Panc1 (cell line): Measurements from ENCODE around the gene TLDC2. TPM values are rescaled to one million over a fixed set of nuclear protein-coding genes. Genes with fewer than 3 reads are reported as not detected.
"Not testable (repeated sequence)": the region's sequence is repeated elsewhere in the genome, so short reads cannot be mapped to it uniquely, and the experiment has no call there.

Source experiments
- ATAC-seq: fragments of 200-7000 bp; cut with Tn5 transposase; 2 replicates; pipeline ENCODE4 v1.9.1; 2020; ENCODE audit warnings: mild to moderate bottlenecking, moderate library complexity
- BruUV-seq: library from RNA; stranded (reverse); fragments of 400-500 nt; replicated peaks from 2 replicates; lab custom pipeline; 2021; lab: Mats Ljungman, UMichigan
- CTCF ChIA-PET: fragments of 300-600 bp; sonication (Branson Sonifier 250); formaldehyde crosslinking; loops from one replicate; lab custom pipeline; 2022; ENCODE audit warnings: antibody characterized with exemption; lab: Charles Lee
- POLR2A ChIA-PET: fragments of 300-600 bp; sonication (Branson Sonifier 250); formaldehyde crosslinking; loops from one replicate; lab custom pipeline; 2022; ENCODE audit warnings: antibody characterized with exemption; lab: Charles Lee
- DNase-seq: peaks from one replicate; pipeline ENCODE4 v3.0.0-alpha.2; 2010; ENCODE audit warnings: low read depth, low spot score
- H3K27ac ChIP-seq: 2 replicates; pipeline ENCODE4 v1.5.1; 2011; ENCODE audit warnings: mild to moderate bottlenecking, low read length, inconsistent platforms
- H3K27me3 ChIP-seq: fragments of 200-500 bp; sonication (Bioruptor generic); 2 replicates; pipeline ENCODE4 v1.6.0; 2014; ENCODE audit warnings: low read length, inconsistent platforms; ENCODE audit not compliant: control insufficient read depth, insufficient read depth
- H3K36me3 ChIP-seq: fragments of 200-500 bp; sonication (Bioruptor generic); 2 replicates; pipeline ENCODE4 v1.5.1; 2014; ENCODE audit warnings: inconsistent platforms, mild to moderate bottlenecking, low read length, moderate library complexity; ENCODE audit not compliant: control insufficient read depth, insufficient read depth
- H3K4me1 ChIP-seq: 2 replicates; pipeline ENCODE4 v1.5.1; 2011; ENCODE audit warnings: inconsistent platforms, mild to moderate bottlenecking, low read length, moderate library complexity; ENCODE audit not compliant: control insufficient read depth, insufficient read depth
- H3K4me3 ChIP-seq, 2 experiments: 2 replicates each; pipeline ENCODE4 v1.5.1; 2011 to 2012; ENCODE audit warnings: low read depth in 2 of 2, low read length in 2 of 2, mild to moderate bottlenecking in 2 of 2, inconsistent platforms in 1 of 2, moderate library complexity in 1 of 2
- H3K9me3 ChIP-seq: fragments of 200-500 bp; sonication (Bioruptor generic); 2 replicates; pipeline ENCODE4 v1.5.1; 2014; ENCODE audit warnings: low read depth, mild to moderate bottlenecking, inconsistent platforms, low read length, moderate library complexity; ENCODE audit not compliant: control insufficient read depth, insufficient read depth
- POLR2AphosphoS5 ChIP-seq: IDR thresholded peaks from 2 replicates; pipeline ENCODE4 v1.6.1; 2012; ENCODE audit warnings: mild to moderate bottlenecking, low read depth, low read length, moderate library complexity
- SIN3A ChIP-seq: IDR thresholded peaks from 2 replicates; pipeline ENCODE4 v1.6.1; 2012; ENCODE audit warnings: low read depth, mild to moderate bottlenecking, low read length, moderate library complexity, borderline replicate concordance; ENCODE audit not compliant: insufficient read depth
- TCF7L2 ChIP-seq: IDR thresholded peaks from 2 replicates; pipeline ENCODE4 v1.6.1; 2011; ENCODE audit warnings: mild to moderate bottlenecking, low read depth, low read length, inconsistent platforms
- in situ Hi-C: cut with HindIII; loops from 2 replicates; pipeline ENCODE4 v1.10.0; 2016; ENCODE audit warnings: low sequenced_read_pairs, low pct_unique_long_range_greater_than_20kb
- intact Hi-C: fragments of 100-400 bp; cut with micrococcal nuclease; formaldehyde crosslinking; loops from one replicate; pipeline ENCODE4 v1.10.0; 2022; ENCODE audit not compliant: unreplicated experiment
- total RNA-seq: library from RNA; stranded (reverse); gene quantifications from one replicate; pipeline ENCODE4 v1.2.1, GENCODE V29; 2021; ENCODE audit not compliant: unreplicated experiment
- TF ChIP-seq, protein P1 (sequence below), 2 experiments: IDR thresholded peaks; 2 replicates each; pipeline ENCODE4 v1.6.1; 2011 to 2012; ENCODE audit warnings: low read depth in 2 of 2, control low read depth in 1 of 2, low read length in 1 of 2, mild to moderate bottlenecking in 1 of 2, moderate library complexity in 1 of 2; ENCODE audit not compliant: insufficient read depth in 1 of 2
- TF ChIP-seq, protein P2 (sequence below): fragments of 450-650 bp; IDR thresholded peaks from 2 replicates; pipeline ENCODE4 v1.5.1; 2017; ENCODE audit warnings: mild to moderate bottlenecking

TLDC2 gene
- total RNA-seq, 1 experiment from 2014 or later, result not detected

DNA sequence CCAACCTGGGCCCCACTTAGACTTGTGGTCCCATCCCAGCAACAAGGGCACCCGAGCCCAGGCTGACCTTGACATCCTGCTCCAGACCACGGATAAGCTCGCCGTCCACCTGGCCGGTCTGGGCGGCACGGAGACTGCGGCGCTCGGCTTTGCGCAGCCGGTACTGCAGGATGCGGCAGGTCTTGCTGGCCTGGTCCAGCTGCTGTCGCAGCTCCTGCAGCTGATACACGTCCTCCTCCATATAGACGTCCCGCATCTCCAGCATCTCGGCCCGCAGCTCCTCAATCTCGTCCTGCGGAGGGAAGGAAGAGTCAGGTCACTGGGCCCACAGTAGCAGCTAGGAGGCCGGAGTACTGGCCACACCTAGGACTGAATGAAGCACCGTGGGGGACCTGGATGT is 36.8 kb upstream of the TLDC2 start:
- POLR2A ChIA-PET, result no interaction called here
- peaks cover 16% of the 10 kb centered on the region for H3K4me1 ChIP-seq
- H3K4me3 ChIP-seq, result no peak overlapping the region
- no peaks in the 10 kb centered on the region for H3K9me3 ChIP-seq
- H3K36me3 ChIP-seq, result no peaks in the 10 kb centered on the region
- CTCF ChIA-PET, result no interaction called here
- in situ Hi-C loops (no loop called here), intact Hi-C loops (no loop called here)
- no peak for DNase-seq
- no peak for TF ChIP-seq SIN3A
- TF ChIP-seq, protein P1, sequence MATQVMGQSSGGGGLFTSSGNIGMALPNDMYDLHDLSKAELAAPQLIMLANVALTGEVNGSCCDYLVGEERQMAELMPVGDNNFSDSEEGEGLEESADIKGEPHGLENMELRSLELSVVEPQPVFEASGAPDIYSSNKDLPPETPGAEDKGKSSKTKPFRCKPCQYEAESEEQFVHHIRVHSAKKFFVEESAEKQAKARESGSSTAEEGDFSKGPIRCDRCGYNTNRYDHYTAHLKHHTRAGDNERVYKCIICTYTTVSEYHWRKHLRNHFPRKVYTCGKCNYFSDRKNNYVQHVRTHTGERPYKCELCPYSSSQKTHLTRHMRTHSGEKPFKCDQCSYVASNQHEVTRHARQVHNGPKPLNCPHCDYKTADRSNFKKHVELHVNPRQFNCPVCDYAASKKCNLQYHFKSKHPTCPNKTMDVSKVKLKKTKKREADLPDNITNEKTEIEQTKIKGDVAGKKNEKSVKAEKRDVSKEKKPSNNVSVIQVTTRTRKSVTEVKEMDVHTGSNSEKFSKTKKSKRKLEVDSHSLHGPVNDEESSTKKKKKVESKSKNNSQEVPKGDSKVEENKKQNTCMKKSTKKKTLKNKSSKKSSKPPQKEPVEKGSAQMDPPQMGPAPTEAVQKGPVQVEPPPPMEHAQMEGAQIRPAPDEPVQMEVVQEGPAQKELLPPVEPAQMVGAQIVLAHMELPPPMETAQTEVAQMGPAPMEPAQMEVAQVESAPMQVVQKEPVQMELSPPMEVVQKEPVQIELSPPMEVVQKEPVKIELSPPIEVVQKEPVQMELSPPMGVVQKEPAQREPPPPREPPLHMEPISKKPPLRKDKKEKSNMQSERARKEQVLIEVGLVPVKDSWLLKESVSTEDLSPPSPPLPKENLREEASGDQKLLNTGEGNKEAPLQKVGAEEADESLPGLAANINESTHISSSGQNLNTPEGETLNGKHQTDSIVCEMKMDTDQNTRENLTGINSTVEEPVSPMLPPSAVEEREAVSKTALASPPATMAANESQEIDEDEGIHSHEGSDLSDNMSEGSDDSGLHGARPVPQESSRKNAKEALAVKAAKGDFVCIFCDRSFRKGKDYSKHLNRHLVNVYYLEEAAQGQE (IDR thresholded peaks at IDR 0.05; ENCODE audit: insufficient read depth in 1 of 2, low read depth in 2 of 2, low read length in 1 of 2), result no peak
- TF ChIP-seq, protein P2, sequence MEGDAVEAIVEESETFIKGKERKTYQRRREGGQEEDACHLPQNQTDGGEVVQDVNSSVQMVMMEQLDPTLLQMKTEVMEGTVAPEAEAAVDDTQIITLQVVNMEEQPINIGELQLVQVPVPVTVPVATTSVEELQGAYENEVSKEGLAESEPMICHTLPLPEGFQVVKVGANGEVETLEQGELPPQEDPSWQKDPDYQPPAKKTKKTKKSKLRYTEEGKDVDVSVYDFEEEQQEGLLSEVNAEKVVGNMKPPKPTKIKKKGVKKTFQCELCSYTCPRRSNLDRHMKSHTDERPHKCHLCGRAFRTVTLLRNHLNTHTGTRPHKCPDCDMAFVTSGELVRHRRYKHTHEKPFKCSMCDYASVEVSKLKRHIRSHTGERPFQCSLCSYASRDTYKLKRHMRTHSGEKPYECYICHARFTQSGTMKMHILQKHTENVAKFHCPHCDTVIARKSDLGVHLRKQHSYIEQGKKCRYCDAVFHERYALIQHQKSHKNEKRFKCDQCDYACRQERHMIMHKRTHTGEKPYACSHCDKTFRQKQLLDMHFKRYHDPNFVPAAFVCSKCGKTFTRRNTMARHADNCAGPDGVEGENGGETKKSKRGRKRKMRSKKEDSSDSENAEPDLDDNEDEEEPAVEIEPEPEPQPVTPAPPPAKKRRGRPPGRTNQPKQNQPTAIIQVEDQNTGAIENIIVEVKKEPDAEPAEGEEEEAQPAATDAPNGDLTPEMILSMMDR, result no peak
- no peak for TF ChIP-seq TCF7L2
- TF ChIP-seq POLR2AphosphoS5, result no peak
- H3K27ac ChIP-seq, result no peak overlapping the region
- no TSS peak for BruUV-seq
- H3K27me3 ChIP-seq, result no peaks in the 10 kb centered on the region
- no peak for ATAC-seq

DNA sequence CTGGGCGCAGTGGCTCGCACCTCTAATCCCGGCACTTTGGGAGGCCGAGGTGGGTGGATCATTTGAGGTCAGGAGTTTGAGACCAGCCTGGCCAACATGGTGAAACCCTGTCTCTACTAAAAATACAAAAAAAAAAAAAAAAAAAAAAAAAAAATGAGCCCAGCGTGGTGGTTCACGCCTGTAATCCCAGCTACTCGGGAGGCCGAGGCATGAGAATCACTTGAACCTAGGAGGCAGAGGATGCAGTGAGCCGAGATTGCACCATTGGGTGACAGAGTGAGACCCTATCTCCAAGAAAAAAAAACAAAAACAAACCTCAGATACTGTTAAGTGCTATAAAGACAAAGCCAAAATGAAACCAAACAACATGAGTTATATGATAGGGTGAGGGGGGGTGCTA is 34.9 kb upstream of the TLDC2 start:
- DNase-seq, BruUV-seq, POLR2A ChIA-PET, intact Hi-C loops, ATAC-seq, H3K4me3 ChIP-seq, H3K27me3 ChIP-seq, in situ Hi-C loops, H3K4me1 ChIP-seq, H3K36me3 ChIP-seq, H3K9me3 ChIP-seq, H3K27ac ChIP-seq: not testable (repeated sequence)
- CTCF ChIA-PET, result interaction anchor here (0.6 kb wide), 1 partner anchor 34 kb away, joined by 5 read pairs; no protein-coding TSS in a partner anchor

DNA sequence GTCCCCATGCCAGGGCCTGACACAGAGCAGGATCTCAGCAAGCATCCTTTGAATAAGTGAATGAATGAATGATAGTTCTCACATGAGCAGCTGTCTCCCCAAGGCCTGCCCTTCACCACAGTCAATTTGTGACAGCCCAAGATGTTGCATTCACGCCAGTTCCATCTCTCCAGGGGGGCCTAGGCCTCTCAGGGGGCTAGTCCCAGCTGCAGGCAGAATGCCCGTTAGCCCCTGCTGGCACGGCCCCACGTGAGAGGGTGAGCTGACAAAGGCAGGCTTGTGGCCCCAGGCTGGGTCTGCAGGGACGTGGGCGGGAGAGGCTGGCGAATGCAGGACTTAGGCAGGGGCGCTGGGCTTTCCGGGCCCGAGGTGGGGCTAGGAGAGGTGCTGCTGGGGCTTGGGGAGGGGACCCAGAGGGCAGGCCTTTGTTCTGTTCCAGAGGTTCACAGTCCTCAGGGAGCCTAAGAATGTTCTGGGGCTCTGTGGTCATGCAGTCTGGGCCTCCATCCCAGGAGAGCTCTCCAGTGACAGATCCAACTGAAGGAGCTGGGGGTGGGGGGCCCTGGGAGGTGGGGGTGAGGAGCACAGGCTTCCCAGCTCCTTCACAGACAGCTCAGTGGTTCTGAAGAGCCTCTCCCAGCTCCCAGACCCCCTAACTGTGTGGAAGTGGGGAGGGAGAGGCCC is 30.5 kb upstream of the TLDC2 start:
- intact Hi-C loops, result no loop called here
- BruUV-seq, result no TSS peak
- Histone ChIP-seq H3K9me3 (no peaks in the 10 kb centered on the region), H3K27me3 (no peaks in the 10 kb centered on the region), H3K4me1 (no peaks in the 10 kb centered on the region; the same call in 1 of the 2 replicates), H3K4me3 (no peak overlapping the region), H3K36me3 (no peaks in the 10 kb centered on the region), H3K27ac (no peak overlapping the region)
- CTCF ChIA-PET, result interaction anchor here (0.7 to 1.5 kb wide), 2 partner anchors 10 to 351 kb away, joined by 5 to 7 read pairs; no protein-coding TSS in a partner anchor
- in situ Hi-C loops, result no loop called here
- ATAC-seq (no peak), DNase-seq (no peak)
- TF ChIP-seq, protein P1 (IDR thresholded peaks at IDR 0.05; ENCODE audit: insufficient read depth in 1 of 2, low read depth in 2 of 2, low read length in 1 of 2), result no peak
- TF ChIP-seq POLR2AphosphoS5 (no peak), SIN3A (no peak), TCF7L2 (no peak)
- TF ChIP-seq, protein P2, result no peak
- POLR2A ChIA-PET, result no interaction called here
